DMS53 (cell line): Measurements from ENCODE around the gene GRIK2.

ENCODE experiments used
- DNase-seq: peaks from one replicate; lab custom pipeline; 2025; lab: John Stamatoyannopoulos, UW

The GRIK2 gene

GRCh38 chr6:101783287-101783686 is 389.8 kb downstream of the GRIK2 start:
- no peak for DNase-seq

GRCh38 chr6:101784094-101784493 is 390.6 kb downstream of the GRIK2 start:
- DNase-seq: no peak

- no peak for DNase-seq
Measured at GRCh38 chr6:101799531-101799930, 406.0 kb downstream of the GRIK2 start.

- no peak for DNase-seq
Measured at GRCh38 chr6:101800598-101800997, 407.1 kb downstream of the GRIK2 start.

- DNase-seq: no peak
Measured at GRCh38 chr6:101803136-101803535, 409.6 kb downstream of the GRIK2 start.

GRCh38 chr6:101806241-101806640 is 412.7 kb downstream of the GRIK2 start:
- no peak for DNase-seq

GRCh38 chr6:101811108-101811507 is 417.6 kb downstream of the GRIK2 start:
- no peak for DNase-seq

- DNase-seq: no peak
Measured at GRCh38 chr6:101816716-101817115, 423.2 kb downstream of the GRIK2 start.

GRCh38 chr6:101818051-101818450 is 424.5 kb downstream of the GRIK2 start:
- DNase-seq: peak; percentile 9

- DNase-seq: no peak
Measured at GRCh38 chr6:101824551-101825345, 431.2 kb downstream of the GRIK2 start.

GRCh38 chr6:101826269-101826668 is 432.8 kb downstream of the GRIK2 start:
- no peak for DNase-seq

- DNase-seq: no peak
Measured at GRCh38 chr6:101826678-101827077, 433.2 kb downstream of the GRIK2 start.

GRCh38 chr6:101830501-101831031 is 437.1 kb downstream of the GRIK2 start:
- DNase-seq: no peak

- DNase-seq: peak; percentile 2
Measured at GRCh38 chr6:101832371-101832770, 438.9 kb downstream of the GRIK2 start.

GRCh38 chr6:101840100-101840499 is 446.6 kb downstream of the GRIK2 start:
- no peak for DNase-seq

GRCh38 chr6:101845172-101845571 is 451.7 kb downstream of the GRIK2 start:
- no peak for DNase-seq

- no peak for DNase-seq
Measured at GRCh38 chr6:101845621-101846020, 452.1 kb downstream of the GRIK2 start.

- no peak for DNase-seq
Measured at GRCh38 chr6:101847690-101848089, 454.2 kb downstream of the GRIK2 start.

GRCh38 chr6:101851911-101852310 is 458.4 kb downstream of the GRIK2 start:
- no peak for DNase-seq

- no peak for DNase-seq
Measured at GRCh38 chr6:101853231-101854085, 459.9 kb downstream of the GRIK2 start.

GRCh38 chr6:101876431-101876830 is 482.9 kb downstream of the GRIK2 start:
- DNase-seq: no peak

GRCh38 chr6:101878554-101879276 is 485.2 kb downstream of the GRIK2 start:
- no peak for DNase-seq
